Gastroesophageal sphincter (tissue), 4 donors: ENCODE data around the gene DNAJC1. TPM values are rescaled to one million over a fixed set of nuclear protein-coding genes. Genes with fewer than 3 reads are reported as not detected.

Source experiments
- ATAC-seq: fragments of 150-250 bp; one replicate; pipeline ENCODE4 v1.9.1; 2016; ENCODE audit warnings: mild to moderate bottlenecking, moderate library complexity
- H3K27ac ChIP-seq, 4 donors: fragments of 200-600 bp; sonication (generic) in 3 of 4; 1 replicate in 3 of 4; 2 replicates in 1 of 4; pipeline ENCODE4 v1.5.1; 2016 to 2019
- H3K27me3 ChIP-seq: fragments of 200-600 bp; sonication (generic); one replicate; pipeline ENCODE4 v1.5.1; 2019
- H3K36me3 ChIP-seq, 2 donors: fragments of 200-600 bp; sonication (generic); one replicate each; pipeline ENCODE4 v1.5.1; 2019; ENCODE audit warnings: control low read depth in 1 of 2
- H3K4me1 ChIP-seq, 3 donors: fragments of 200-600 bp; sonication (generic); 1 replicate in 2 of 3; 2 replicates in 1 of 3; pipeline ENCODE4 v1.5.1; 2016 to 2019; ENCODE audit warnings: control low read depth in 2 of 3
- H3K4me3 ChIP-seq, 2 donors: fragments of 200-600 bp; sonication (generic); one replicate each; pipeline ENCODE4 v1.5.1; 2019; ENCODE audit warnings: mild to moderate bottlenecking in 1 of 2, moderate library complexity in 1 of 2
- H3K9me3 ChIP-seq, 3 donors: fragments of 200-600 bp; sonication (generic); one replicate each; pipeline ENCODE4 v1.5.1; 2017 to 2019; ENCODE audit warnings: control low read depth in 2 of 3
- EP300 ChIP-seq: sonication (generic); formaldehyde crosslinking; IDR thresholded peaks from one replicate; pipeline ENCODE4 v1.6.1; 2017; ENCODE audit warnings: antibody characterized with exemption, mild to moderate bottlenecking
- POLR2A ChIP-seq, 2 donors: fragments of 450-650 bp; IDR thresholded peaks; one replicate each; pipeline ENCODE4 v1.6.1; 2017; ENCODE audit warnings: antibody characterized with exemption in 2 of 2, mild to moderate bottlenecking in 2 of 2, moderate library complexity in 1 of 2
- POLR2AphosphoS5 ChIP-seq: sonication (generic); formaldehyde crosslinking; IDR thresholded peaks from one replicate; pipeline ENCODE4 v1.6.1; 2017; ENCODE audit warnings: antibody characterized with exemption
- WGBS, 2 donors: methylation state at CpG; one replicate each; pipeline ENCODE4 v1.1.5; 2018; ENCODE audit warnings: low coverage in 1 of 2; 5-methylcytosine and 5-hydroxymethylcytosine counted together
- total RNA-seq, 4 donors: library from RNA; depleted of rRNA; stranded (reverse); fragments of >200 nt; gene quantifications; one replicate each; pipeline ENCODE4 v1.1.0, GENCODE V29; 2016
- TF ChIP-seq, protein P1 (sequence below), 4 experiments: fragments of 200-600 bp in 2 of 4; fragments of 450-650 bp in 2 of 4; sonication (generic) in 1 of 4; IDR thresholded peaks; one replicate each; pipeline ENCODE4 v1.5.1; 2017 to 2019; ENCODE audit warnings: antibody characterized with exemption in 4 of 4, mild to moderate bottlenecking in 2 of 4, moderate library complexity in 2 of 4

DNAJC1 gene
- total RNA-seq, 4 donors from 2014 or later = 40.8 to 87.0 (median 65.4) TPM

DNA sequence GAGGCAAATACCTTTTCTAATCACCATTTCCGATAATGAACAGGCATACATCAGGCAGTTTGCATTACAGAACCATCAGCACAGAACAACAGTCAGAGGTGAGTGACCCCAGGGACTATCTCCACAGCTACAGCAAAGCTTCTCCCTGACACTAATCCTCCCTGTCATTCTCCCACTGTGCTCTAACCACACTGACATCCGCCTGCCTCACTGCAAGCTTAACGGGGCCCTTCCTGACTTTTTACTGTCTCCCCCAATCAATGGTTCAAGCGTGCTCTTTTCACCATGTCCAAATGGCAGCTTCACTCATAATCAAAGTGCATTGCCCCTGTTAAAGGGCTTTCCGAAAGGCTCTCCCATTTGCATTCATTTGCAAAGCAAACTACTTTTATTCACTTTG, 196.3 kb downstream of the DNAJC1 start:
- no peaks in the 10 kb centered on the region for H3K4me1 ChIP-seq
- 75 to 79% methylated on average over 5 of the region's 5 CpGs for WGBS, 2 donors
- H3K4me3 ChIP-seq = no peak overlapping the region
- TF ChIP-seq POLR2AphosphoS5 (no peak), EP300 (no peak), POLR2A (IDR thresholded peaks at IDR 0.05) (no peak)
- TF ChIP-seq, protein P1, sequence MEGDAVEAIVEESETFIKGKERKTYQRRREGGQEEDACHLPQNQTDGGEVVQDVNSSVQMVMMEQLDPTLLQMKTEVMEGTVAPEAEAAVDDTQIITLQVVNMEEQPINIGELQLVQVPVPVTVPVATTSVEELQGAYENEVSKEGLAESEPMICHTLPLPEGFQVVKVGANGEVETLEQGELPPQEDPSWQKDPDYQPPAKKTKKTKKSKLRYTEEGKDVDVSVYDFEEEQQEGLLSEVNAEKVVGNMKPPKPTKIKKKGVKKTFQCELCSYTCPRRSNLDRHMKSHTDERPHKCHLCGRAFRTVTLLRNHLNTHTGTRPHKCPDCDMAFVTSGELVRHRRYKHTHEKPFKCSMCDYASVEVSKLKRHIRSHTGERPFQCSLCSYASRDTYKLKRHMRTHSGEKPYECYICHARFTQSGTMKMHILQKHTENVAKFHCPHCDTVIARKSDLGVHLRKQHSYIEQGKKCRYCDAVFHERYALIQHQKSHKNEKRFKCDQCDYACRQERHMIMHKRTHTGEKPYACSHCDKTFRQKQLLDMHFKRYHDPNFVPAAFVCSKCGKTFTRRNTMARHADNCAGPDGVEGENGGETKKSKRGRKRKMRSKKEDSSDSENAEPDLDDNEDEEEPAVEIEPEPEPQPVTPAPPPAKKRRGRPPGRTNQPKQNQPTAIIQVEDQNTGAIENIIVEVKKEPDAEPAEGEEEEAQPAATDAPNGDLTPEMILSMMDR (IDR thresholded peaks at IDR 0.05) = no peak
- H3K9me3 ChIP-seq = no peaks in the 10 kb centered on the region
- H3K36me3 ChIP-seq = no peaks in the 10 kb centered on the region
- H3K27me3 ChIP-seq = no peaks in the 10 kb centered on the region
- H3K27ac ChIP-seq = no peak overlapping the region
- no peak for ATAC-seq

DNA sequence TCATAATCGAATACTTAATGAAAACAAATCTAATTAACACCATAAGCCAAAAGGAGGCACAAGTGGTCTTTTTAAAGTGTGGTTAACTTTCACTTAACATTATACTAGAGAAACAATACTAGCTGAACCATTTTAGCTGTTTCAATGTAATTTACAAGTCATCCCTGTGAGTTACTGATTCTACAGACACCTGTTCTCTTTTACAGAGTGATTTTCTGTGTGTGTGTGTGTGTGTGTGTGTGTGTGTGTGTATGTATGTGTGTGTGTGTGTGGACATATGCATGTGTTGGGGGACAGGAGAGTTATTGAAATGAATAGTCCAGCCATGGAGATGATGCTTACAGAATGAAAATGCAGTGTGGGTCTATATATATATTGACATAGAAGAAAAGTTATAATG, 200.2 kb downstream of the DNAJC1 start:
- Histone ChIP-seq H3K27ac (no peak overlapping the region), H3K27me3 (no peaks in the 10 kb centered on the region), H3K4me3 (no peak overlapping the region), H3K9me3 (no peaks in the 10 kb centered on the region), H3K4me1 (no peaks in the 10 kb centered on the region), H3K36me3 (peaks cover 0 to 12% of the 10 kb centered on the region in 2 donors)
- no peak for TF ChIP-seq POLR2A (IDR thresholded peaks at IDR 0.05)
- TF ChIP-seq, protein P1 (IDR thresholded peaks at IDR 0.05) = no peak
- TF ChIP-seq EP300 = no peak
- no peak for TF ChIP-seq POLR2AphosphoS5
- 0 to 80% methylated on average over 1 of the region's 1 CpG for WGBS, 2 donors
- ATAC-seq = no peak

DNA sequence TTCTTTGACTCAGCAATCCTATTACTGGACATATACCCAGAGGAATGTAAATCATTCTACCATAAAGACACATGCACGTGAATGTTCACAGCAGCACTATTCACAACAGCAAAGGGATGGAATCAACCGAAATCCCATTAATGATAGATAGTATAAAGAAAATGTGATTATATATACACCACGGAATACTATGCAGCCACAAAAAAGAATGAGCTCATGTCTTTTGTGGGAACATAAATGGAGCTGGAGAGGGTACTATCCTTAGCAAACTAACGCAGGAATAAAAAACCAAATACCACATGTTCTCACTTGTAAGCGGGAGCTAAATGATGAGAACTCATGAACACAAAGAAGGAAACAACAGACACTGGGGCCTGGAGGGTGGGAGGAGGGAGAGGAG, 201.9 kb downstream of the DNAJC1 start:
- Histone ChIP-seq H3K9me3 (no peaks in the 10 kb centered on the region), H3K27ac (no peak overlapping the region), H3K4me1 (no peaks in the 10 kb centered on the region), H3K4me3 (no peak overlapping the region), H3K27me3 (no peaks in the 10 kb centered on the region), H3K36me3 (peaks cover 0 to 21% of the 10 kb centered on the region in 2 donors)
- TF ChIP-seq, protein P1 (IDR thresholded peaks at IDR 0.05) = no peak
- no peak for TF ChIP-seq POLR2AphosphoS5
- no peak for TF ChIP-seq POLR2A (IDR thresholded peaks at IDR 0.05)
- TF ChIP-seq EP300 = no peak
- no peak for ATAC-seq
- 97 to 100% methylated on average over 1 to 5 of the region's 5 CpGs for WGBS, 2 donors

DNA sequence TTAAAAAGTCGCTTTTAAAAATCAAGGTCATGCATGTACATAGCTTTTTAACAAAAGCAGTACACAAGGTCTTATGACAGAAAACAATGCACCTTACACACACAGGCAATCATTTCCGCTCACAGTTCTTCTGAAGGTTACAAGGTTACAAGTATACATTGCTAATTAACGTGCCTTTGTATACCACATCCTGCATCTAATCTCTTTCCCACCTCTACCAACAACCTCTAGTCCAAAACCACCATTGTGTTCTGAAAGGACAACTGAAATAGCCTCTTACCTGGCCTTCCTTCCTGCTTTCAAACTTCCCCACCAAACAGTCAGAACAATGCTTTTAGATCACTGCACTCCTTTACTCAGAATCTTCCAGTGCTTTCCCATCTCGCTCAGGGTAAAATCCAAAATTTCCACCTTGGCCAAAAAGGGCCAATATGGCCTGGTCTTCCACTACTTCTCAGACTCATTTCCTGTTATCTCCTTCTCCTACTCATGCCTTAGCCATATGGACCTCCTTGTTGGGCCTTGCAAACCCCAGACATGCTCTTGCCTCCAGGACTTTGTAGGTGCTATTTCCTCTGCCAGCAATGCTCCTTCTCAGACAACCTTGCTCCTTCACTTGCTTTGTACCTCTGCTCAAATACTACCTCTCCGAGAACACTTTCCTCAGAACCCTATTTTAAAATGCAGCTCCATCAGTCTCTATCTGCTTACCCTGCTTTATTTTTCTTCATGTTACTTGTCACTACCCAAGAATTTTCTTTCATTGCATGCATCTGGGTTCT, 205.4 kb downstream of the DNAJC1 start:
- Histone ChIP-seq H3K27me3 (no peaks in the 10 kb centered on the region), H3K36me3 (peaks cover 0 to 21% of the 10 kb centered on the region in 2 donors), H3K27ac (no peak overlapping the region), H3K4me1 (no peaks in the 10 kb centered on the region), H3K9me3 (no peaks in the 10 kb centered on the region), H3K4me3 (no peak overlapping the region)
- ATAC-seq = no peak
- 84 to 88% methylated on average over 4 to 5 of the region's 5 CpGs for WGBS, 2 donors
- TF ChIP-seq POLR2A (IDR thresholded peaks at IDR 0.05) = no peak

DNA sequence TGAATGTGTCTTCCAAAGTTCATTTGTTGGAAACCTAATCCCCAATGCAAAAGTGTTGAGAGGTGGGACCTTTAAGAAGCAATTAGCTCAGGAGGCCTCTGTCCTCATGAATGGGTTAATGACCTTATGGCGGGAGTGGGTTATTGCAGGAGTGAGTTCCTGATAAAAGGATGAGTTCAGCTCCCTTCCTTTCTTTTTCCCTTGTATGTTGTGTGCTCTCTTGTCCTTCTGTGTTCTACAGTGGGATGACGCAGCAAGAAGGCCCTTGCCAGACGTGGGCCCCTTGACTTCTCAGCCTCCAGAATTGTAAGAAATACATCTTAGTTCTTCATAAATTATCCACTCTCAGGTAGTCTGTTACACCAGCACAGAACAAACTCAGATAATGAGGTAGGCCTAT, 206.0 kb downstream of the DNAJC1 start:
- Histone ChIP-seq H3K9me3 (no peaks in the 10 kb centered on the region), H3K4me3 (no peak overlapping the region), H3K27ac (no peak overlapping the region), H3K4me1 (no peaks in the 10 kb centered on the region), H3K27me3 (no peaks in the 10 kb centered on the region), H3K36me3 (peaks cover 0 to 21% of the 10 kb centered on the region in 2 donors)
- 100% methylated on average over 2 to 3 of the region's 3 CpGs for WGBS, 2 donors
- ATAC-seq = no peak
- TF ChIP-seq POLR2A (IDR thresholded peaks at IDR 0.05) (no peak), EP300 (no peak), POLR2AphosphoS5 (no peak)
- TF ChIP-seq, protein P1 (IDR thresholded peaks at IDR 0.05) = no peak
